ENCODE results near the gene D2HGDH. TPM values are rescaled to one million over a fixed set of nuclear protein-coding genes. Genes with fewer than 3 reads are reported as not detected.

The D2HGDH gene
- total and polyA plus RNA-seq, 2 of the 13 experiments (the other 11 are each of a cell fraction or from before 2014, with no cell fraction given): 19.2 to 20.3 TPM

DNA sequence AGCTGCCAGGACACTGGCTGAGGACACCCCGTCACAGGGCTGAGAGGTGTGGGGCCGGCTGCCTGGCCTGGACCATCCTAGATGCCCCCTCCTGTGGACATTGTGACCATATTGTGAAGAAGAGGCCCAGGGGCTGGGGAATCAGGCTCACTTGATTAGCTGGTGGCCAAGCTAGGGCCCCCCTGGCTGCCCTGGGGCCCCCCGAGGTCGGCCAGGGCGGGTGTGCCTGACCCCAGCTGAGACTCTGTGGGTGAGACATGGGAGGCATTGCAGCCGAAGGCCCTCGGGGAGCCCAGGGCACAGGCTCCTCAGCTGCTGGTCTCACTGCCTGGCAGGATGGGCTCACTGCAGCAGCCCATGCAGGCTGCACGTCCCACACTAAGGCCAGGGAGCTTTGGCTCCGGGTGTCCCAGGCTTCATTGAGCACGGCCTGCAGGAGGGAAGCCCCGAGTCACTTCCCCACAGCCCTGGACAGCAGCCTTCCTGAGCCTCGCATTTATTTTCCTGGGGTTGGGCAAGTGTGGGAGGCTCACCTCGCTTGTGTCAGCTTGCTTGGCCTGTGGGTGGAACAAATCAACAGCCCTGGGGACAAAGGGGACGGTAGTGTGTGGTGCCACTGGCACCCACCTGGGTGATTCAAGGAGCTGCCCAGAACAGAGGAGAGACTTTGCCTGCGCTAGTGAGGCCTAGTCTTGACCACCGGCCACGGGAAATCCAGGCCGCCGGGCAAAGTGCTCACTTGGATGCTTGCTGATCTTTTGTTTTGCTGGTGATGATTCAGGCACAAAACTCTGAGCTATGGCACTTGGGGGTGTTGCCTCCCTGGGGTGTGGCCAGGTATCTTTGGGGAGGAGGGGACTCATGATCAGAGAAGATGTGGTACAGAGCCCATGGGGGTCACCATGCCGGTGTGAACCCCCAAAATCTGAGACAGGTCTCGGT lies 43.5 kb downstream of the D2HGDH start (continued):
- peak in 1 of 2 experiments; percentile 51; a peak in 1 of 4 replicates for TF ChIP-seq REST (IDR thresholded peaks at IDR 0.05; ENCODE audit: borderline replicate concordance in 1 of 2, low read depth in 1 of 2, low read length in 2 of 2)
- TF ChIP-seq ATF7 (IDR thresholded peaks at IDR 0.05): no peak
- TF ChIP-seq ATF7 (CRISPR knock-in tag; IDR thresholded peaks at IDR 0.05): 0 out of 2 replicates have a peak, but pooled peaks have one; percentile 51
- TF ChIP-seq ZNF501 (CRISPR knock-in tag; IDR thresholded peaks at IDR 0.05): no peak
- no peak for TF ChIP-seq NFE2L1 (CRISPR knock-in tag; IDR thresholded peaks at IDR 0.05; ENCODE audit: borderline replicate concordance)
- TF ChIP-seq ZNF333 (CRISPR knock-in tag; IDR thresholded peaks at IDR 0.05; ENCODE audit: borderline replicate concordance): no peak
- TF ChIP-seq, protein P1, sequence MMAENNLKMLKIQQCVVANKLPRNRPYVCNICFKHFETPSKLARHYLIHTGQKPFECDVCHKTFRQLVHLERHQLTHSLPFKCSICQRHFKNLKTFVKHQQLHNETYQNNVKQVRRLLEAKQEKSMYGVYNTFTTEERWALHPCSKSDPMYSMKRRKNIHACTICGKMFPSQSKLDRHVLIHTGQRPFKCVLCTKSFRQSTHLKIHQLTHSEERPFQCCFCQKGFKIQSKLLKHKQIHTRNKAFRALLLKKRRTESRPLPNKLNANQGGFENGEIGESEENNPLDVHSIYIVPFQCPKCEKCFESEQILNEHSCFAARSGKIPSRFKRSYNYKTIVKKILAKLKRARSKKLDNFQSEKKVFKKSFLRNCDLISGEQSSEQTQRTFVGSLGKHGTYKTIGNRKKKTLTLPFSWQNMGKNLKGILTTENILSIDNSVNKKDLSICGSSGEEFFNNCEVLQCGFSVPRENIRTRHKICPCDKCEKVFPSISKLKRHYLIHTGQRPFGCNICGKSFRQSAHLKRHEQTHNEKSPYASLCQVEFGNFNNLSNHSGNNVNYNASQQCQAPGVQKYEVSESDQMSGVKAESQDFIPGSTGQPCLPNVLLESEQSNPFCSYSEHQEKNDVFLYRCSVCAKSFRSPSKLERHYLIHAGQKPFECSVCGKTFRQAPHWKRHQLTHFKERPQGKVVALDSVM (CRISPR knock-in tag; IDR thresholded peaks at IDR 0.05): no peak
- TF ChIP-seq ELF4 (CRISPR knock-in tag; IDR thresholded peaks at IDR 0.05; ENCODE audit: borderline replicate concordance): no peak
- TF ChIP-seq HOXA3 (CRISPR knock-in tag; IDR thresholded peaks at IDR 0.05): 0 out of 2 replicates have a peak, but pooled peaks have one; percentile 12
- peak; percentile 12; the same call in 1 of the 2 replicates for TF ChIP-seq HNF4A (CRISPR knock-in tag; IDR thresholded peaks at IDR 0.05)
- no peak for TF ChIP-seq EEA1 (CRISPR knock-in tag; IDR thresholded peaks at IDR 0.05; ENCODE audit: borderline replicate concordance)
- TF ChIP-seq ZFP36L2 (CRISPR knock-in tag; IDR thresholded peaks at IDR 0.05): no peak
- TF ChIP-seq ARNTL (CRISPR knock-in tag; IDR thresholded peaks at IDR 0.05): no peak
- TF ChIP-seq ZNF446 (CRISPR knock-in tag; IDR thresholded peaks at IDR 0.05): no peak
- TF ChIP-seq NCOA1 (CRISPR knock-in tag; IDR thresholded peaks at IDR 0.05): 0 out of 2 replicates have a peak, but pooled peaks have one; percentile 48
- TF ChIP-seq ZNF768 (CRISPR knock-in tag; IDR thresholded peaks at IDR 0.05): no peak
- no peak for TF ChIP-seq CCAR2 (optimal IDR thresholded peaks at IDR 0.05; ENCODE audit: low read depth, low read length)
- no peak for TF ChIP-seq ZNF616 (CRISPR knock-in tag; IDR thresholded peaks at IDR 0.05; ENCODE audit: low read depth)
- TF ChIP-seq, protein P2, sequence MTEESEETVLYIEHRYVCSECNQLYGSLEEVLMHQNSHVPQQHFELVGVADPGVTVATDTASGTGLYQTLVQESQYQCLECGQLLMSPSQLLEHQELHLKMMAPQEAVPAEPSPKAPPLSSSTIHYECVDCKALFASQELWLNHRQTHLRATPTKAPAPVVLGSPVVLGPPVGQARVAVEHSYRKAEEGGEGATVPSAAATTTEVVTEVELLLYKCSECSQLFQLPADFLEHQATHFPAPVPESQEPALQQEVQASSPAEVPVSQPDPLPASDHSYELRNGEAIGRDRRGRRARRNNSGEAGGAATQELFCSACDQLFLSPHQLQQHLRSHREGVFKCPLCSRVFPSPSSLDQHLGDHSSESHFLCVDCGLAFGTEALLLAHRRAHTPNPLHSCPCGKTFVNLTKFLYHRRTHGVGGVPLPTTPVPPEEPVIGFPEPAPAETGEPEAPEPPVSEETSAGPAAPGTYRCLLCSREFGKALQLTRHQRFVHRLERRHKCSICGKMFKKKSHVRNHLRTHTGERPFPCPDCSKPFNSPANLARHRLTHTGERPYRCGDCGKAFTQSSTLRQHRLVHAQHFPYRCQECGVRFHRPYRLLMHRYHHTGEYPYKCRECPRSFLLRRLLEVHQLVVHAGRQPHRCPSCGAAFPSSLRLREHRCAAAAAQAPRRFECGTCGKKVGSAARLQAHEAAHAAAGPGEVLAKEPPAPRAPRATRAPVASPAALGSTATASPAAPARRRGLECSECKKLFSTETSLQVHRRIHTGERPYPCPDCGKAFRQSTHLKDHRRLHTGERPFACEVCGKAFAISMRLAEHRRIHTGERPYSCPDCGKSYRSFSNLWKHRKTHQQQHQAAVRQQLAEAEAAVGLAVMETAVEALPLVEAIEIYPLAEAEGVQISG (CRISPR knock-in tag; IDR thresholded peaks at IDR 0.05): 0 out of 2 replicates have a peak, but pooled peaks have one; percentile 38
- TF ChIP-seq HNRNPL (IDR thresholded peaks at IDR 0.05; ENCODE audit: low read depth, low read length): 0 out of 2 replicates have a peak, but pooled peaks have one; percentile 34
- no peak for TF ChIP-seq ZNF10 (CRISPR knock-in tag; IDR thresholded peaks at IDR 0.05; ENCODE audit: borderline replicate concordance, low read depth)

Data from HepG2 (cell line).